Activated naive CD8-positive, alpha-beta T cell (primary cell): ENCODE results near the gene EGFLAM.
"Not testable (repeated sequence)": the region's sequence is repeated elsewhere in the genome, so short reads cannot be mapped to it uniquely, and the experiment has no call there.

ENCODE experiments used
- H3K27ac Mint-ChIP-seq: one replicate; pipeline ENCODE4 v1.8.0; 2021; ENCODE audit warnings: mixed read lengths
- H3K27me3 Mint-ChIP-seq: one replicate; pipeline ENCODE4 v1.8.0; 2021; ENCODE audit warnings: mixed read lengths
- H3K36me3 Mint-ChIP-seq: one replicate; pipeline ENCODE4 v1.8.0; 2021; ENCODE audit warnings: mixed read lengths
- H3K4me1 Mint-ChIP-seq: one replicate; pipeline ENCODE4 v1.8.0; 2021; ENCODE audit warnings: low read depth, mixed read lengths
- H3K4me3 Mint-ChIP-seq: one replicate; pipeline ENCODE4 v1.8.0; 2021; ENCODE audit warnings: mild to moderate bottlenecking, mixed read lengths
- H3K9me3 Mint-ChIP-seq: one replicate; pipeline ENCODE4 v1.8.0; 2021; ENCODE audit warnings: low read depth, mixed read lengths

The EGFLAM gene

GRCh38 chr5:38331831-38332230 is 73.5 kb downstream of the EGFLAM start:
- H3K36me3 Mint-ChIP-seq, result no peaks in the 10 kb centered on the region
- H3K4me3 Mint-ChIP-seq, result no peak overlapping the region
- no peaks in the 10 kb centered on the region for H3K27me3 Mint-ChIP-seq
- H3K4me1 Mint-ChIP-seq, result no peaks in the 10 kb centered on the region
- no peak overlapping the region for H3K27ac Mint-ChIP-seq
- H3K9me3 Mint-ChIP-seq, result no peaks in the 10 kb centered on the region

GRCh38 chr5:38333181-38333580 is 74.8 kb downstream of the EGFLAM start:
- not testable (repeated sequence) for H3K27ac Mint-ChIP-seq, H3K9me3 Mint-ChIP-seq, H3K36me3 Mint-ChIP-seq, H3K4me1 Mint-ChIP-seq, H3K27me3 Mint-ChIP-seq, H3K4me3 Mint-ChIP-seq

- Mint-ChIP-seq H3K36me3 (no peaks in the 10 kb centered on the region), H3K27ac (no peak overlapping the region), H3K4me3 (no peak overlapping the region), H3K4me1 (peaks cover 3% of the 10 kb centered on the region), H3K27me3 (peaks cover 9% of the 10 kb centered on the region), H3K9me3 (no peaks in the 10 kb centered on the region)
These were observed 80.1 kb downstream of the EGFLAM start for GRCh38 chr5:38338455-38338854.

- H3K27me3 Mint-ChIP-seq, result peaks cover 9% of the 10 kb centered on the region
These were observed 81.1 kb downstream of the EGFLAM start for GRCh38 chr5:38339446-38339845.

GRCh38 chr5:38341056-38341455 is 82.7 kb downstream of the EGFLAM start:
- H3K4me1 Mint-ChIP-seq, result peaks cover 3% of the 10 kb centered on the region
- H3K4me3 Mint-ChIP-seq, result no peak overlapping the region
- H3K36me3 Mint-ChIP-seq, result no peaks in the 10 kb centered on the region
- H3K27ac Mint-ChIP-seq, result no peak overlapping the region
- H3K9me3 Mint-ChIP-seq, result no peaks in the 10 kb centered on the region
- H3K27me3 Mint-ChIP-seq, result peaks cover 9% of the 10 kb centered on the region

More at GRCh38 chr5:38339446-38339845, 81.1 kb downstream of the EGFLAM start:
- H3K4me1 Mint-ChIP-seq, result peaks cover 3% of the 10 kb centered on the region
- H3K27ac Mint-ChIP-seq, result no peak overlapping the region
- H3K36me3 Mint-ChIP-seq, result no peaks in the 10 kb centered on the region
- H3K4me3 Mint-ChIP-seq, result no peak overlapping the region
- H3K9me3 Mint-ChIP-seq, result no peaks in the 10 kb centered on the region

GRCh38 chr5:38341641-38342040 is 83.3 kb downstream of the EGFLAM start:
- H3K9me3 Mint-ChIP-seq, result no peaks in the 10 kb centered on the region
- H3K4me1 Mint-ChIP-seq, result peaks cover 3% of the 10 kb centered on the region
- H3K27me3 Mint-ChIP-seq, result peaks cover 9% of the 10 kb centered on the region
- no peaks in the 10 kb centered on the region for H3K36me3 Mint-ChIP-seq
- H3K27ac Mint-ChIP-seq, result no peak overlapping the region
- no peak overlapping the region for H3K4me3 Mint-ChIP-seq

- H3K4me3 Mint-ChIP-seq, result no peak overlapping the region
- H3K27me3 Mint-ChIP-seq, result peaks cover 9% of the 10 kb centered on the region
- H3K4me1 Mint-ChIP-seq, result peaks cover 3% of the 10 kb centered on the region
- no peaks in the 10 kb centered on the region for H3K36me3 Mint-ChIP-seq
- no peaks in the 10 kb centered on the region for H3K9me3 Mint-ChIP-seq
- H3K27ac Mint-ChIP-seq, result no peak overlapping the region
These were observed 83.9 kb downstream of the EGFLAM start for GRCh38 chr5:38342261-38342660.

- Mint-ChIP-seq H3K36me3 (no peaks in the 10 kb centered on the region), H3K4me3 (no peak overlapping the region), H3K27ac (no peak overlapping the region), H3K4me1 (peaks cover 7% of the 10 kb centered on the region), H3K9me3 (no peaks in the 10 kb centered on the region), H3K27me3 (peaks cover 3% of the 10 kb centered on the region)
These were observed 86.5 kb downstream of the EGFLAM start for GRCh38 chr5:38344891-38345290.

GRCh38 chr5:38346593-38346992 is 88.2 kb downstream of the EGFLAM start:
- Mint-ChIP-seq H3K27me3 (no peaks in the 10 kb centered on the region), H3K9me3 (no peaks in the 10 kb centered on the region), H3K36me3 (no peaks in the 10 kb centered on the region), H3K27ac (no peak overlapping the region), H3K4me3 (no peak overlapping the region), H3K4me1 (peaks cover 9% of the 10 kb centered on the region)

GRCh38 chr5:38347040-38347763 is 88.8 kb downstream of the EGFLAM start:
- no peak overlapping the region for H3K27ac Mint-ChIP-seq
- H3K36me3 Mint-ChIP-seq, result no peaks in the 10 kb centered on the region
- H3K4me3 Mint-ChIP-seq, result no peak overlapping the region
- no peaks in the 10 kb centered on the region for H3K9me3 Mint-ChIP-seq
- H3K4me1 Mint-ChIP-seq, result peaks cover 9% of the 10 kb centered on the region
- no peaks in the 10 kb centered on the region for H3K27me3 Mint-ChIP-seq

- Mint-ChIP-seq H3K9me3 (no peaks in the 10 kb centered on the region), H3K27ac (no peak overlapping the region), H3K4me1 (peaks cover 9% of the 10 kb centered on the region), H3K36me3 (no peaks in the 10 kb centered on the region), H3K4me3 (no peak overlapping the region), H3K27me3 (no peaks in the 10 kb centered on the region)
These were observed 89.5 kb downstream of the EGFLAM start for GRCh38 chr5:38347896-38348295.

- Mint-ChIP-seq H3K4me3 (no peak overlapping the region), H3K27ac (no peak overlapping the region), H3K4me1 (no peaks in the 10 kb centered on the region), H3K9me3 (no peaks in the 10 kb centered on the region), H3K27me3 (peaks cover 5% of the 10 kb centered on the region), H3K36me3 (no peaks in the 10 kb centered on the region)
These were observed 102.1 kb downstream of the EGFLAM start for GRCh38 chr5:38360323-38361061.

GRCh38 chr5:38362713-38363112 is 104.4 kb downstream of the EGFLAM start:
- H3K27ac Mint-ChIP-seq, result no peak overlapping the region
- H3K4me1 Mint-ChIP-seq, result peaks cover 4% of the 10 kb centered on the region
- H3K36me3 Mint-ChIP-seq, result no peaks in the 10 kb centered on the region

GRCh38 chr5:38364825-38365224 is 106.5 kb downstream of the EGFLAM start:
- H3K4me3 Mint-ChIP-seq, result no peak overlapping the region
- peaks cover 14% of the 10 kb centered on the region for H3K4me1 Mint-ChIP-seq
- H3K27me3 Mint-ChIP-seq, result peaks cover 4% of the 10 kb centered on the region
- H3K9me3 Mint-ChIP-seq, result no peaks in the 10 kb centered on the region
- H3K27ac Mint-ChIP-seq, result no peak overlapping the region
- H3K36me3 Mint-ChIP-seq, result no peaks in the 10 kb centered on the region

More at GRCh38 chr5:38362713-38363112, 104.4 kb downstream of the EGFLAM start:
- peaks cover 5% of the 10 kb centered on the region for H3K27me3 Mint-ChIP-seq
- H3K4me3 Mint-ChIP-seq, result no peak overlapping the region
- no peaks in the 10 kb centered on the region for H3K9me3 Mint-ChIP-seq

- Mint-ChIP-seq H3K4me1 (peaks cover 14% of the 10 kb centered on the region), H3K9me3 (no peaks in the 10 kb centered on the region), H3K36me3 (no peaks in the 10 kb centered on the region), H3K4me3 (no peak overlapping the region), H3K27me3 (peaks cover 3% of the 10 kb centered on the region), H3K27ac (no peak overlapping the region)
These were observed 109.1 kb downstream of the EGFLAM start for GRCh38 chr5:38367410-38367809.
